Measurements from ENCODE around the gene PGAP6.

DNA sequence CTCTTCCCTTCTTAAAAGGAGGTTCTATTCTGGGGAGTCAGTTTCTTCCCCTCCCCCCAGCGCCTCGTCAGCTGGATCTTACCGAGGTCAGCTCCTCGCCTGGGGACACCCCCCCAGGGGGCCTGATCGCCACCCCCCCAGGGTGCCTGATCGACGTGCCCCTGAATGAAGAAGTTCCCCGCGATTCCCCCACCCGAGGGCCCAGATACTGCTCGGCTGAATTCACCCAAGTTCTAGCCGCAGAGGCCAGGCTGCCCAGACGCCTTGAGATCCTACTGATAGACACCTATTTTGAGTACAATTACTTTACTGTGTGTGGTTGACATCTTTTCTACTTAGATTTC lies 45.1 kb upstream of the PGAP6 start:
- TF ChIP-seq CTCF (IDR thresholded peaks at IDR 0.05; ENCODE audit: control extremely low read depth in 1 of 3, insufficient read depth in 1 of 3, low read depth in 1 of 3, low read length in 3 of 3), result no peak
- TF ChIP-seq SP4 (IDR thresholded peaks at IDR 0.05; ENCODE audit: low read length), result no peak
- no peak for TF ChIP-seq POLR2AphosphoS5 (IDR thresholded peaks at IDR 0.05; ENCODE audit: low read depth, low read length)
- no peak for TF ChIP-seq BRCA1 (IDR thresholded peaks at IDR 0.05; ENCODE audit: low read depth, low read length)
- TF ChIP-seq ZNF274 (IDR thresholded peaks at IDR 0.05; ENCODE audit: borderline replicate concordance, extremely low read depth, low read length), result no peak
- TF ChIP-seq EP300 (IDR thresholded peaks at IDR 0.05; ENCODE audit: borderline replicate concordance in 1 of 2, low read depth in 2 of 2, low read length in 2 of 2), result no peak
- TF ChIP-seq TBP (IDR thresholded peaks at IDR 0.05; ENCODE audit: low read depth, low read length), result no peak

Measured in H1 (cell line).